ENCODE measurements around the gene METTL26. TPM values are rescaled to one million over a fixed set of nuclear protein-coding genes. Genes with fewer than 3 reads are reported as not detected.

METTL26 gene
- polyA plus RNA-seq, 1 experiment: 105 TPM

GRCh38 chr16:644556-644955, 8.5 kb upstream of the METTL26 start:
- no peak for DNase-seq (ENCODE audit: low read depth)
- H3K27me3 ChIP-seq (ENCODE audit: control insufficient read depth, insufficient read depth, low read length): no peaks in the 10 kb centered on the region
- peaks cover 3% of the 10 kb centered on the region for H3K36me3 ChIP-seq (ENCODE audit: control insufficient read depth, insufficient read depth, low read length)
- TF ChIP-seq, protein P1, sequence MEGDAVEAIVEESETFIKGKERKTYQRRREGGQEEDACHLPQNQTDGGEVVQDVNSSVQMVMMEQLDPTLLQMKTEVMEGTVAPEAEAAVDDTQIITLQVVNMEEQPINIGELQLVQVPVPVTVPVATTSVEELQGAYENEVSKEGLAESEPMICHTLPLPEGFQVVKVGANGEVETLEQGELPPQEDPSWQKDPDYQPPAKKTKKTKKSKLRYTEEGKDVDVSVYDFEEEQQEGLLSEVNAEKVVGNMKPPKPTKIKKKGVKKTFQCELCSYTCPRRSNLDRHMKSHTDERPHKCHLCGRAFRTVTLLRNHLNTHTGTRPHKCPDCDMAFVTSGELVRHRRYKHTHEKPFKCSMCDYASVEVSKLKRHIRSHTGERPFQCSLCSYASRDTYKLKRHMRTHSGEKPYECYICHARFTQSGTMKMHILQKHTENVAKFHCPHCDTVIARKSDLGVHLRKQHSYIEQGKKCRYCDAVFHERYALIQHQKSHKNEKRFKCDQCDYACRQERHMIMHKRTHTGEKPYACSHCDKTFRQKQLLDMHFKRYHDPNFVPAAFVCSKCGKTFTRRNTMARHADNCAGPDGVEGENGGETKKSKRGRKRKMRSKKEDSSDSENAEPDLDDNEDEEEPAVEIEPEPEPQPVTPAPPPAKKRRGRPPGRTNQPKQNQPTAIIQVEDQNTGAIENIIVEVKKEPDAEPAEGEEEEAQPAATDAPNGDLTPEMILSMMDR (IDR thresholded peaks at IDR 0.05; ENCODE audit: insufficient read depth, low read depth, low read length): no peak
- ChIA-PET CTCF (no interaction called here), POLR2A (interaction anchor here (0.7 kb wide), 1 partner anchor 9 kb away, joined by 3 read pairs; no protein-coding TSS in a partner anchor)
- H3K4me3 ChIP-seq (ENCODE audit: low read depth, low read length): no peak overlapping the region

DNA sequence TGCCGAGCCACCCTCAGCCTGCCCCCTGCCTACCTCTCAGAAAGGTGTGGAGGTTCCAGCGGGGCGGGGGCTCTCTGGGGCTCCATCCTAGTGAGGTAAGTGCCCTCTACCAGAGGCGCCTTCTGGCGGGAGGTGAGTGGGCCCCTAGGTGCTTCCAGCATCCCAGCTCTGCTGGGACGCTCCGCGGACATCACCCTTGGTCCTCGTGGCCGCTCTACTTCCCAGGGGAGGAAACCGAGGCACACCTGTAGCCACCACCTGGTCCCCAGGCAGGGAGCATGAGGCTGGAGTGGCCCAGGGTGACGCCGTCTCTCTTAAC, 6.9 kb upstream of the METTL26 start:
- CTCF ChIA-PET: no interaction called here
- H3K27me3 ChIP-seq (ENCODE audit: control insufficient read depth, insufficient read depth, low read length): no peaks in the 10 kb centered on the region
- TF ChIP-seq, protein P1 (IDR thresholded peaks at IDR 0.05; ENCODE audit: insufficient read depth, low read depth, low read length): no peak
- no peak for DNase-seq (ENCODE audit: low read depth)
- H3K36me3 ChIP-seq (ENCODE audit: control insufficient read depth, insufficient read depth, low read length): peaks cover 3% of the 10 kb centered on the region
- peak overlapping the region; percentile 59 for H3K4me3 ChIP-seq (ENCODE audit: low read depth, low read length)
- POLR2A ChIA-PET: no interaction called here

DNA sequence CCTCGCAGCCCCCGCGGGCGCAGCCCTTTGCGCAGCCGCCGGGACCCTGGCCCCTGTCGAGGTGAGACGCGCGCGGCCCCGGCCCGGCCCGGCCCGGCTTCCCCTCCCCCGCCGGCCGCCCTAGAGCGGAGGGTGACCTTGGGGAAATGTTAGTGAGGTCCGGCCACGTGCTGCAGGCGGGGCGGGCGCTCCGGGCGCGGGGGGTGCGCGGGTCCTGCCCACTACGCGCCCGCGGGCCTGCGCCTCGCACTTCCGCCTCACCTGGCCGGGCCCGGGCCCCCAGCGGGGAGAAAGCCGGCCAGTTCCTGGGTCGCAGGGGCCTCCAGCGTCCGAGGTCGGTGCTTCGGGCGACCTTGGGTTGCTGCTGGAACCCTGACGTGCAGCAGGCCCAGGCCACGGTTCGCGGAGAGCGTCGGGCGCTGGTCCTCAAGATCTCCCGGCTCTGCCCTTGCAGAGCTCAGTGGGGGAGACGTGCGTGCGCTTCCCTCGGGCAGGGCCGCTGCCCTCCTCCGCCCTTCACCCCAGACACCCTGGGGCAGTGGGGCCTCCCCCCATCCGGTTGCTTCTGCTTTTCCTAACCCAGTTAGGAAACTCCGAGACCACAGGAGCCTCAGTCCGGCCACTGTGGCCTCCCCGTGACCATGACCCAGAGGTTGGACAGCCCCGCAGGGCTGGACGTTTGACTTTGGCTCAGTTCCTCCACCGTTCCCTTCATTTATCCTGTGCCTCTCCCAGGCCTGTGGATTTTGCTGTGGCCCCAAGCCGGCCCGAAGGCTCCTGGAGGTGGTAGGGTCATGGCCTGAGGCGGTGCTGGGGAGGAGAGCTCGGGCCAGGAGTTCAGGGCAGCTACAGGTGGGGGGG, 6.3 kb upstream of the METTL26 start:
- CTCF ChIA-PET: interaction anchor here (1.1 kb wide), 1 partner anchor 18 kb away, joined by 3 read pairs; no protein-coding TSS in a partner anchor
- POLR2A ChIA-PET: no interaction called here
- no peak for DNase-seq (ENCODE audit: low read depth)

DNA sequence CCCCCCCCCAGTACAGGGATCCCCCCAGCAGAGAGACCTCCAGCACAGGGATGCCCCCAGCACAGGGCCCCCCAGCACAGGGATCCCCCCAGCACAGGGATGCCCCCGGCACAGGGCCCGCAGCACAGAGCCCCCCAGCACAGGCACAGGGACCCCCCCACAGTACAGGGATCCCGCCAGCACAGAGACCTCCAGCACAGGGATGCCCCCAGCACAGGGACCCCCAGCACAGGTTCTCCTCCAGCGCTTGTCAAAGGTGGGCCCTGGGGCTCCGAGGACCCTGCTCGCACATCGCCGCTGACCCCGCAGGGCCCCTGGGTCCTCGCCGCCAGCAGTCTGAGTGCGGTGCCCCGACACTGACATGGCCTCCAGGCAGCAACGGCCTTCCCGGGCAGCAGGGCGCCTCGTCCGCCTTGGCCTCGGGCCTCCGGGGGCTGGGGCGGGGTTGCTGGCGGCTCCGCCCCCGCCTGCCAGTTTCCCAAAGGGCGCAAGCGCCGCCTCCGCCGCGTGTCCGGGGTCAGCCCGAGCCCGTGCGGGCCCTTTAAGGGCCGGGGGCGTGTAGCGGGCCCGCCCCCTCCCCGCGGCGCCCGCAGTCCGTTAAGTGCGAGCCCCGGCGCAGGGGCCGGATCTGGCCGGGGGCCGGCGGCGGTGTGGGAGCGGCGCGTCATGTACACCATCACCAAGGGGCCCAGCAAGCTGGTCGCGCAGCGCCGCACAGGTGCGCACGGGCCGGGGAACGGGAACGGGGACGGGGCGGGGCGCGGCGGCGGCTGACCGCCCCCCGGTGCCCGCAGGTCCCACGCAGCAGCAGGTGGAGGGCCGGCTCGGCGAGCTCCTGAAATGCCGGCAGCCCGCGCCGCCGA, 5.5 kb upstream of the METTL26 start, which contains the start of gene MCRIP2:
MCRIP2 (plus strand) TSS at position 503 of the 863 bp plus-strand sequence; CDS start at position 667, 164 bp downstream.
- no peaks in the 10 kb centered on the region for H3K27me3 ChIP-seq (ENCODE audit: control insufficient read depth, insufficient read depth, low read length)
- H3K36me3 ChIP-seq (ENCODE audit: control insufficient read depth, insufficient read depth, low read length): peaks cover under 1% of the 10 kb centered on the region
- ChIA-PET POLR2A (no interaction called here), CTCF (interaction anchor here (1.1 kb wide), 1 partner anchor 19 kb away, joined by 3 read pairs; no protein-coding TSS in a partner anchor)
- TF ChIP-seq, protein P1 (IDR thresholded peaks at IDR 0.05; ENCODE audit: insufficient read depth, low read depth, low read length): no peak
- no peak for DNase-seq (ENCODE audit: low read depth)
- H3K4me3 ChIP-seq (ENCODE audit: low read depth, low read length): peak within 1 kb of the TSS; percentile 59

More for the DNA sequence above, 6.3 kb upstream of the METTL26 start:
- H3K36me3 ChIP-seq (ENCODE audit: control insufficient read depth, insufficient read depth, low read length): peaks cover 3% of the 10 kb centered on the region
- TF ChIP-seq, protein P1 (IDR thresholded peaks at IDR 0.05; ENCODE audit: insufficient read depth, low read depth, low read length): no peak
- H3K27me3 ChIP-seq (ENCODE audit: control insufficient read depth, insufficient read depth, low read length): no peaks in the 10 kb centered on the region
- H3K4me3 ChIP-seq (ENCODE audit: low read depth, low read length): peak overlapping the region; percentile 59

DNA sequence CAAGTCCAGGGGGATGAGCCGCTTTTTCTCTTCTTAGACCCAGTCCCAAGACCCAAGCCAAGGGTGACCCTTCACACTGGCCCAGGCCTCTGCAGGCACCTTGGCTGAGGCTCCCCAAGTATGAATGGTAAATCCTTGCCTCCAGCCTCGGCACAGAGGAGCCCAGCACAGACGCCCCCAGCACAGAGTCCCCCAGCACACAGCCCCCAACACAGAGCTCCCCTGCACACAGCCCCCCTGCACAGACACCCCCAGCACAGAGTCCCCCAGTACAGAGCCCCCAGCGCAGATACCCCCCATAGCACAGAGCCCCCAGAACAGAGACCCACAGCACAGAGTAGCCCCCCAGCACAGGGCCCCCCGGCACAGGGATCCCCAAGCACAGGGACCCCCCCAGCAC, 4.5 kb upstream of the METTL26 start:
- POLR2A ChIA-PET: no interaction called here

More for the DNA sequence above, 4.5 kb upstream of the METTL26 start:
- no peaks in the 10 kb centered on the region for H3K36me3 ChIP-seq (ENCODE audit: control insufficient read depth, insufficient read depth, low read length)
- TF ChIP-seq, protein P1 (IDR thresholded peaks at IDR 0.05; ENCODE audit: insufficient read depth, low read depth, low read length): no peak
- H3K4me3 ChIP-seq (ENCODE audit: low read depth, low read length): no peak overlapping the region; the same call in 1 of the 2 replicates
- CTCF ChIA-PET: no interaction called here
- DNase-seq (ENCODE audit: low read depth): no peak
- no peaks in the 10 kb centered on the region for H3K27me3 ChIP-seq (ENCODE audit: control insufficient read depth, insufficient read depth, low read length)

Data from BJ (cell line).